ENCODE results near the gene ADARB2.

Gene ADARB2

DNA sequence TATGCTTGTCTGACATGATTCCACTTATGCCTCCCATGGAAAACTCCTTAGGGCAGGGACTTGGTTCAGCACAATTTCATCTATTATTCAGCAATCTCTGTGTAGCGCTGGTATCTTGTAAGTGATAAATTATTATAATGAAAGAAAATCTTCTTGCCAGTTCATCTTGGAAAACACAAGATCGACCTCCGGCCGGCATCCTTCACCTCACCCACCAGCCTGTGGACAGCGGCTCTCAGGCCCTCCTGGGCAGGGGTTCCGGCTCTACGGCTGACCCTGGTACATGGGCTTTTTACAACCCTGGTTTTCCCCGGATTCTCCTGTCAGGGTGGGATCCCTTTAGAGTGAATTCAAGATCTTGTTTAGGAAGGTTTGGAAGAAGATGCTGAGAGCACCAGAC, 145.6 kb downstream of the ADARB2 start:
- TF ChIP-seq RAD21 (IDR thresholded peaks at IDR 0.05; ENCODE audit: low read depth) = no peak
- TF ChIP-seq TCF12 (IDR thresholded peaks at IDR 0.05; ENCODE audit: low read depth) = no peak
- TF ChIP-seq, protein P1, sequence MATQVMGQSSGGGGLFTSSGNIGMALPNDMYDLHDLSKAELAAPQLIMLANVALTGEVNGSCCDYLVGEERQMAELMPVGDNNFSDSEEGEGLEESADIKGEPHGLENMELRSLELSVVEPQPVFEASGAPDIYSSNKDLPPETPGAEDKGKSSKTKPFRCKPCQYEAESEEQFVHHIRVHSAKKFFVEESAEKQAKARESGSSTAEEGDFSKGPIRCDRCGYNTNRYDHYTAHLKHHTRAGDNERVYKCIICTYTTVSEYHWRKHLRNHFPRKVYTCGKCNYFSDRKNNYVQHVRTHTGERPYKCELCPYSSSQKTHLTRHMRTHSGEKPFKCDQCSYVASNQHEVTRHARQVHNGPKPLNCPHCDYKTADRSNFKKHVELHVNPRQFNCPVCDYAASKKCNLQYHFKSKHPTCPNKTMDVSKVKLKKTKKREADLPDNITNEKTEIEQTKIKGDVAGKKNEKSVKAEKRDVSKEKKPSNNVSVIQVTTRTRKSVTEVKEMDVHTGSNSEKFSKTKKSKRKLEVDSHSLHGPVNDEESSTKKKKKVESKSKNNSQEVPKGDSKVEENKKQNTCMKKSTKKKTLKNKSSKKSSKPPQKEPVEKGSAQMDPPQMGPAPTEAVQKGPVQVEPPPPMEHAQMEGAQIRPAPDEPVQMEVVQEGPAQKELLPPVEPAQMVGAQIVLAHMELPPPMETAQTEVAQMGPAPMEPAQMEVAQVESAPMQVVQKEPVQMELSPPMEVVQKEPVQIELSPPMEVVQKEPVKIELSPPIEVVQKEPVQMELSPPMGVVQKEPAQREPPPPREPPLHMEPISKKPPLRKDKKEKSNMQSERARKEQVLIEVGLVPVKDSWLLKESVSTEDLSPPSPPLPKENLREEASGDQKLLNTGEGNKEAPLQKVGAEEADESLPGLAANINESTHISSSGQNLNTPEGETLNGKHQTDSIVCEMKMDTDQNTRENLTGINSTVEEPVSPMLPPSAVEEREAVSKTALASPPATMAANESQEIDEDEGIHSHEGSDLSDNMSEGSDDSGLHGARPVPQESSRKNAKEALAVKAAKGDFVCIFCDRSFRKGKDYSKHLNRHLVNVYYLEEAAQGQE (IDR thresholded peaks at IDR 0.05; ENCODE audit: low read depth) = no peak
- TF ChIP-seq EP300 (IDR thresholded peaks at IDR 0.05; ENCODE audit: borderline replicate concordance) = no peak
- TF ChIP-seq YY1 (IDR thresholded peaks at IDR 0.05; ENCODE audit: low read depth) = no peak
- no peak for TF ChIP-seq CREB1 (IDR thresholded peaks at IDR 0.05; ENCODE audit: low read depth)
- TF ChIP-seq ZBTB7A (IDR thresholded peaks at IDR 0.05; ENCODE audit: low read depth) = no peak
- TF ChIP-seq TEAD4 (IDR thresholded peaks at IDR 0.05) = no peak
- TF ChIP-seq NFIC (IDR thresholded peaks at IDR 0.05) = no peak
- no peak for TF ChIP-seq EGR1 (IDR thresholded peaks at IDR 0.05)
- TF ChIP-seq, protein P2, sequence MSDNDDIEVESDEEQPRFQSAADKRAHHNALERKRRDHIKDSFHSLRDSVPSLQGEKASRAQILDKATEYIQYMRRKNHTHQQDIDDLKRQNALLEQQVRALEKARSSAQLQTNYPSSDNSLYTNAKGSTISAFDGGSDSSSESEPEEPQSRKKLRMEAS (IDR thresholded peaks at IDR 0.05) = no peak
- no peak for TF ChIP-seq FOXM1 (IDR thresholded peaks at IDR 0.05; ENCODE audit: borderline replicate concordance, low read depth)
- TF ChIP-seq, protein P3, sequence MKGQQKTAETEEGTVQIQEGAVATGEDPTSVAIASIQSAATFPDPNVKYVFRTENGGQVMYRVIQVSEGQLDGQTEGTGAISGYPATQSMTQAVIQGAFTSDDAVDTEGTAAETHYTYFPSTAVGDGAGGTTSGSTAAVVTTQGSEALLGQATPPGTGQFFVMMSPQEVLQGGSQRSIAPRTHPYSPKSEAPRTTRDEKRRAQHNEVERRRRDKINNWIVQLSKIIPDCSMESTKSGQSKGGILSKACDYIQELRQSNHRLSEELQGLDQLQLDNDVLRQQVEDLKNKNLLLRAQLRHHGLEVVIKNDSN (IDR thresholded peaks at IDR 0.05) = no peak
- no peak for TF ChIP-seq TAF1 (IDR thresholded peaks at IDR 0.05; ENCODE audit: low read depth)
- no peak for TF ChIP-seq CEBPB (IDR thresholded peaks at IDR 0.05)

DNA sequence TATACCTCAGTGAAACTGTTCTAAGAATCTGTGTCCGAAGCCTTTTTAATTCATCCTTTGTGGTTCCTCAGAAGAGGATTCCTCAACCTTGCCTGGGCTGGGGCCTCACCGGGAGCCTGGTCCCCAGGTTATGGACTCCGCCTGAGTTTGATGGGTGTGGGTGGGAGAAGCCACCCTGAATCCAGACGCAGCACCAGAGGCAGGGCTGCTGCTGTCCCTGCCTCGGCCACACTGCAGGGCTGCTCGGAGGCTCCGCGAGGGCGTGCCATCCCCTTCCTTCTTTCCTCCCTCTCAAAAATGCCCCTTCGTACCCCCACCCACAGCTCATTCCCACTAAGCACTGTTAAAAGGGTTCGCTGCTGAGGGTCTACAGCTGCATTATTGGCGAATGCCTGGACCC, 146.3 kb downstream of the ADARB2 start:
- TF ChIP-seq NFIC (IDR thresholded peaks at IDR 0.05) (no peak), EP300 (IDR thresholded peaks at IDR 0.05; ENCODE audit: borderline replicate concordance) (no peak), CREB1 (IDR thresholded peaks at IDR 0.05; ENCODE audit: low read depth) (no peak), TAF1 (IDR thresholded peaks at IDR 0.05; ENCODE audit: low read depth) (no peak), YY1 (IDR thresholded peaks at IDR 0.05; ENCODE audit: low read depth) (no peak), TEAD4 (IDR thresholded peaks at IDR 0.05) (no peak), FOXM1 (IDR thresholded peaks at IDR 0.05; ENCODE audit: borderline replicate concordance, low read depth) (no peak), CEBPB (IDR thresholded peaks at IDR 0.05) (no peak), TCF12 (IDR thresholded peaks at IDR 0.05; ENCODE audit: low read depth) (no peak), RAD21 (IDR thresholded peaks at IDR 0.05; ENCODE audit: low read depth) (no peak), EGR1 (IDR thresholded peaks at IDR 0.05) (no peak), ZBTB7A (IDR thresholded peaks at IDR 0.05; ENCODE audit: low read depth) (no peak)
- TF ChIP-seq, protein P1 (IDR thresholded peaks at IDR 0.05; ENCODE audit: low read depth) = no peak
- TF ChIP-seq, protein P2 (IDR thresholded peaks at IDR 0.05) = no peak
- TF ChIP-seq, protein P3 (IDR thresholded peaks at IDR 0.05) = no peak

DNA sequence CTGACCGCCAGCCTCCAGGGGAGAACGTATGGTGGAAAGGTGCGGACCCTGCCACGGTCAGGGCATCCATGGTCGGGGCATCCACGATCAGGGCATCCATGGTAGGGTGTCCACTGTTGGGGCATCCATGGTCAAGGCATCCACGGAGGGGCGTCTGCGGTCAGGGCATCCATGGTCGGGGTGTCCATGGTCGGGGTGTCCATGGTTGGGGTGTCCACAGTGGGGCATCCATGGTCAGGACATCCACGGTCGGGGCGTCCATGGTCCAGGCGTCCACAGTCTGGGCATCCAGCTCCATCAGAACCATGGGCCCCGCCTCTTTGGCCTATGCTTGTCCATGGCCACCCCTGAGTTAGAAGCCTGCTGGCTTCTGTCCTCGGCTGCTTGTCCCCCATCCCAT, 148.1 kb downstream of the ADARB2 start:
- TF ChIP-seq, protein P2 (IDR thresholded peaks at IDR 0.05) = no peak

DNA sequence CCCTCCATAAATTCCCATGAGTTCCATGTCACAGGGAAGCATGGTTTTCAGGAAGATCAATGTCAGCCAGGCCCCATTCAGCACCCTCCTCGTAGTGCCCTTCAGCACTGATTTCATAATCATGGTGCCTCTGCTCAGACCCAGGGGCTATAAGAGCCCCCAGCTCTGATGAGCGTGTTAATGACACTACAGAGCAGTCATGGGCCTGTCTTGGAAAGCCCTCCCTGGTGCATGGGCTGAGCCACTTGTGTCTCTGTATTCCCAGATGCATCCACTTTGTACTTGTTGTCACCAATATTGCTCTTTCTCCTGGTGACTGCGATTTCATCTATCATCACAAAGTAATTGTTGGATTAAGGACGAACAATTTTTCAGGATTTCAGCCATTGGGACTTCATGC, 154.6 kb downstream of the ADARB2 start:
- no peak for TF ChIP-seq YY1 (IDR thresholded peaks at IDR 0.05; ENCODE audit: low read depth)
- no peak for TF ChIP-seq EP300 (IDR thresholded peaks at IDR 0.05; ENCODE audit: borderline replicate concordance)
- TF ChIP-seq, protein P2 (IDR thresholded peaks at IDR 0.05) = no peak
- TF ChIP-seq, protein P3 (IDR thresholded peaks at IDR 0.05) = no peak
- TF ChIP-seq NFIC (IDR thresholded peaks at IDR 0.05) = no peak
- no peak for TF ChIP-seq TAF1 (IDR thresholded peaks at IDR 0.05; ENCODE audit: low read depth)
- TF ChIP-seq FOXM1 (IDR thresholded peaks at IDR 0.05; ENCODE audit: borderline replicate concordance, low read depth) = no peak
- no peak for TF ChIP-seq TCF12 (IDR thresholded peaks at IDR 0.05; ENCODE audit: low read depth)
- no peak for TF ChIP-seq CREB1 (IDR thresholded peaks at IDR 0.05; ENCODE audit: low read depth)
- TF ChIP-seq RAD21 (IDR thresholded peaks at IDR 0.05; ENCODE audit: low read depth) = no peak
- no peak for TF ChIP-seq EGR1 (IDR thresholded peaks at IDR 0.05)
- TF ChIP-seq TEAD4 (IDR thresholded peaks at IDR 0.05) = no peak
- no peak for TF ChIP-seq ZBTB7A (IDR thresholded peaks at IDR 0.05; ENCODE audit: low read depth)
- TF ChIP-seq, protein P1 (IDR thresholded peaks at IDR 0.05; ENCODE audit: low read depth) = no peak

All from Ishikawa (cell line).